HCT116 (cell line): ENCODE data around the gene CLTA. TPM values are rescaled to one million over a fixed set of nuclear protein-coding genes. Genes with fewer than 3 reads are reported as not detected.

Experiments
- ATAC-seq: fragments of 200-7000 bp; cut with Tn5 transposase; 2 replicates; pipeline ENCODE4 v1.9.1; 2020; ENCODE audit warnings: mild to moderate bottlenecking, moderate library complexity
- BruUV-seq: library from RNA; stranded (reverse); fragments of 400-500 nt; replicated peaks from 2 replicates; lab custom pipeline; 2021; lab: Mats Ljungman, UMichigan
- CTCF ChIA-PET: fragments of 300-600 bp; sonication (Branson Sonifier 250); formaldehyde crosslinking; loops from one replicate; lab custom pipeline; 2021; ENCODE audit warnings: antibody characterized with exemption; lab: Charles Lee
- POLR2A ChIA-PET: fragments of 300-600, 350-600 bp; sonication (Branson Sonifier 250); formaldehyde crosslinking; loops from one replicate; lab custom pipeline; 2021; ENCODE audit warnings: antibody characterized with exemption; lab: Charles Lee
- RAD21 ChIA-PET, 2 experiments: fragments of 300-600 bp; sonication (Branson Sonifier 250); formaldehyde crosslinking; loops; one replicate each; lab custom pipeline; 2023; ENCODE audit warnings: low total read pairs in 2 of 2; ENCODE audit not compliant: uncharacterized antibody in 2 of 2, unreplicated experiment in 2 of 2, low non-redundant PET in 1 of 2; lab: Charles Lee
- DNase-seq: peaks from one replicate; pipeline ENCODE4 v3.0.0-alpha.2; 2010; ENCODE audit warnings: low read depth, low spot score
- H2AFZ ChIP-seq: fragments of 200-600 bp; shearing (Covaris generic), sonication (generic); 2 replicates; pipeline ENCODE4 v1.6.1; 2017; ENCODE audit warnings: low read depth, mixed run types, mixed read lengths, antibody characterized with exemption, low read length; ENCODE audit not compliant: poor library complexity, severe bottlenecking
- H3K27ac ChIP-seq: 2 replicates; pipeline ENCODE4 v1.5.1; 2012; ENCODE audit warnings: low read depth, low read length
- H3K27me3 ChIP-seq: fragments of 200-600 bp; sonication (generic); 2 replicates; pipeline ENCODE4 v1.6.1; 2016; ENCODE audit warnings: mixed run types, low read length, mixed read lengths; ENCODE audit not compliant: insufficient read depth
- H3K36me3 ChIP-seq, 2 experiments: fragments of 200-500 bp in 1 of 2; fragments of 200-600 bp in 1 of 2; sonication (Bioruptor generic) in 1 of 2; sonication (generic) in 1 of 2; 2 replicates each; pipeline versions ENCODE4 v1.5.1 to v1.6.1; 2014 to 2016; ENCODE audit warnings: low read length in 2 of 2, inconsistent platforms in 1 of 2, mixed read lengths in 1 of 2, mixed run types in 1 of 2; ENCODE audit not compliant: insufficient read depth in 2 of 2, control insufficient read depth in 1 of 2
- H3K4me1 ChIP-seq, 2 experiments: fragments of 200-600 bp in 1 of 2; sonication (generic) in 1 of 2; 2 replicates each; pipeline versions ENCODE4 v1.5.1 to v1.6.1; 2012 to 2017; ENCODE audit warnings: low read length in 2 of 2, inconsistent platforms in 1 of 2, mild to moderate bottlenecking in 1 of 2, mixed read lengths in 1 of 2, mixed run types in 1 of 2, moderate library complexity in 1 of 2; ENCODE audit not compliant: insufficient read depth in 2 of 2, control insufficient read depth in 1 of 2
- H3K4me2 ChIP-seq: fragments of 200-600 bp; sonication (generic); 2 replicates; pipeline ENCODE4 v1.6.1; 2017; ENCODE audit warnings: mixed run types, low read length, mixed read lengths
- H3K4me3 ChIP-seq, 2 experiments: fragments of 200-600 bp in 1 of 2; sonication (generic) in 1 of 2; replicated peaks in 1 of 2; 2 replicates each; pipeline ENCODE4 v1.5.1; 2011 to 2016; ENCODE audit warnings: low read length in 2 of 2, control low read depth in 1 of 2, low read depth in 1 of 2, mild to moderate bottlenecking in 1 of 2, mixed read lengths in 1 of 2, mixed run types in 1 of 2
- H3K79me2 ChIP-seq: fragments of 200-600 bp; sonication (generic); 2 replicates; pipeline ENCODE4 v1.6.1; 2017; ENCODE audit warnings: mild to moderate bottlenecking, mixed run types, low read length, moderate library complexity, mixed read lengths; ENCODE audit not compliant: insufficient read depth
- H3K9ac ChIP-seq: fragments of 200-600 bp; sonication (generic); 2 replicates; pipeline ENCODE4 v1.6.1; 2016; ENCODE audit warnings: low read length, mixed read lengths
- H3K9me2 ChIP-seq: fragments of 200-600 bp; sonication (generic), shearing (Covaris generic); 2 replicates; pipeline ENCODE4 v1.6.1; 2017; ENCODE audit warnings: mixed run types, mild to moderate bottlenecking, moderate library complexity; ENCODE audit not compliant: insufficient read depth
- H3K9me3 ChIP-seq, 2 experiments: fragments of 200-500 bp in 1 of 2; fragments of 200-600 bp in 1 of 2; sonication (Bioruptor generic) in 1 of 2; sonication (generic) in 1 of 2; 2 replicates each; pipeline ENCODE4 v1.6.1; 2014 to 2017; ENCODE audit warnings: low read length in 2 of 2, mixed read lengths in 2 of 2, inconsistent platforms in 1 of 2, low read depth in 1 of 2, mild to moderate bottlenecking in 1 of 2, mixed run types in 1 of 2, moderate library complexity in 1 of 2; ENCODE audit not compliant: control insufficient read depth in 1 of 2, insufficient read depth in 1 of 2
- H4K20me1 ChIP-seq: fragments of 200-600 bp; sonication (generic), shearing (Covaris generic); 2 replicates; pipeline ENCODE4 v1.6.1; 2017; ENCODE audit warnings: mixed run types, mild to moderate bottlenecking, moderate library complexity; ENCODE audit not compliant: insufficient read depth
- ATF3 ChIP-seq: IDR thresholded peaks from 2 replicates; pipeline ENCODE4 v1.6.1; 2012
- EZH2 ChIP-seq: fragments of 200-600 bp; sonication (generic); IDR thresholded peaks from 2 replicates; pipeline ENCODE4 v1.6.1; 2017; ENCODE audit warnings: antibody characterized with exemption, mixed run types
- FOSL1 ChIP-seq: IDR thresholded peaks from 2 replicates; pipeline ENCODE4 v1.6.1; 2012; ENCODE audit warnings: low read depth
- JUND ChIP-seq: IDR thresholded peaks from 2 replicates; pipeline ENCODE4 v1.6.1; 2012
- MAX ChIP-seq: IDR thresholded peaks from 2 replicates; pipeline ENCODE4 v1.6.1; 2012
- RAD21 ChIP-seq: IDR thresholded peaks from 2 replicates; pipeline ENCODE4 v1.6.1; 2012; ENCODE audit warnings: low read depth, mild to moderate bottlenecking
- REST ChIP-seq: IDR thresholded peaks from 2 replicates; pipeline ENCODE4 v1.6.1; 2012; ENCODE audit warnings: low read depth
- SP1 ChIP-seq: IDR thresholded peaks from 2 replicates; pipeline ENCODE4 v1.6.1; 2012; ENCODE audit warnings: low read depth
- intact Hi-C: fragments of 100-400 bp; cut with micrococcal nuclease; formaldehyde crosslinking; loops from 2 replicates; pipeline ENCODE4 v1.10.0; 2022
- total RNA-seq: library from RNA; stranded (reverse); gene quantifications from one replicate; pipeline ENCODE4 v1.2.1, GENCODE V29; 2021; ENCODE audit not compliant: unreplicated experiment

The CLTA gene
- total RNA-seq, 1 experiment from 2014 or later, result 152 TPM

GRCh38 chr9:36156116-36156515 is 34.6 kb upstream of the CLTA start:
- Histone ChIP-seq H3K36me3 (no peaks in the 10 kb centered on the region), H3K9ac (no peak overlapping the region), H4K20me1 (no peaks in the 10 kb centered on the region), H3K4me1 (peaks cover 0 to 11% of the 10 kb centered on the region in 2 experiments; a peak in 1 of 4 replicates), H3K27ac (no peak overlapping the region), H3K4me3 (no peak overlapping the region), H2AFZ (no peak overlapping the region), H3K27me3 (no peaks in the 10 kb centered on the region), H3K4me2 (no peak overlapping the region), H3K9me2 (no peaks in the 10 kb centered on the region), H3K9me3 (no peaks in the 10 kb centered on the region; a peak in 1 of 4 replicates), H3K79me2 (no peaks in the 10 kb centered on the region)
- TF ChIP-seq FOSL1, result no peak
- TF ChIP-seq ATF3, result no peak
- no peak for TF ChIP-seq RAD21
- TF ChIP-seq JUND, result no peak
- no peak for TF ChIP-seq REST
- no peak for TF ChIP-seq MAX
- TF ChIP-seq SP1, result no peak
- no peak for TF ChIP-seq EZH2
- DNase-seq, result no peak
- ChIA-PET RAD21 (no interaction called here), CTCF (no interaction called here), POLR2A (no interaction called here)
- intact Hi-C loops, result no loop called here
- no peak for ATAC-seq
- BruUV-seq, result no TSS peak
